AG10803 (cell line): ENCODE results near the gene PELI2.

ENCODE experiments used
- DNase-seq: peaks from one replicate; pipeline ENCODE4 v3.0.0; 2010; ENCODE audit warnings: low read depth
- H3K4me3 ChIP-seq: 2 replicates; pipeline ENCODE4 v1.5.1; 2011; ENCODE audit warnings: mild to moderate bottlenecking, low read length, control low read depth
- CTCF ChIP-seq: conservative IDR thresholded peaks from 2 replicates; pipeline ENCODE4 v1.5.1; 2011; ENCODE audit warnings: mild to moderate bottlenecking, low read length, control low read depth, inconsistent platforms

Gene PELI2

GRCh38 chr14:56147449-56147848 is 29.2 kb downstream of the PELI2 start:
- TF ChIP-seq CTCF, result no peak
- DNase-seq, result no peak
- no peak overlapping the region for H3K4me3 ChIP-seq

DNA sequence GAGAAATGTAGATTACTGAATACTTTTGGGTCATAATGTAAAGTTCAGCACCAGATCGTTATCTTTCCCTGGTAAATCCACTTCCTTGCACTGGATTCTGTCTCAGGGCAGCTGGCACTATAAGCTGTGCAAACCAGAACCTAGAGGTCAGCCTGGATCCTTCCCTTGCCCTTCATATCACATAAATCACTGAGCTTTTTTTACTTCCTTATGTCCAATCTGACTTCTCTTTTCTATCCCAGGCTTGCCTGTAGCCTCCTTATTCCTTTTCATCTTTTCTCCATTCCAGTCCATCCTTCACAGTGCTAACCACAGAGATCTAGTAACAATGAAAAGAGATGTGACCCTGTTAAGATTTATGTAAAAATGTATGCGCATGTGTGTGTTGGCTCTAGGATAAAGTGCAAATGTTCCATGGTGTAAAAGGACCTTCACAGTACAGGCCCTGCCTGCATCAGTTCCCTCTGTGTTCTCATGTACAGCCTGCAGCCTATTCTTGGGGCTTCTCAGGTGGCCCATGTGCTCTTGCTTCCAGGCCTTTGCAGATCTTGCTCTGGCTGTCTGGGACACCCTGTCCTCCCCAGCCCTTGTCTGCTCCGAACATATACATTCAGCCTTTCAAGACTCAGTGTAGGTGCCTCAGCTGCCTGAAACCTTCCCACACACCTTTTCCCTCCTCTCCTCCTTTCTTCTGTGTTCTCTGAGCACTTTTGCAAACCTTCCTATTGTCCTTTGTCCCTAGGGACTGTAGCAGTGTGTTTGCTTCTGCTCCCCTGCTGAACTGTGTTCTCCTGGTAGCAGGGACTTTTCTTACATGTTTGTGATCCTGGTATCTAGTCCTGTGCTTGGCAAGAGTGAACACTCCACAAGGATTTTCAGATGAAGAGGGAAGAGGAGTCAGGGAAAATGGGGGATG is 30.0 kb downstream of the PELI2 start:
- DNase-seq, result no peak
- no peak overlapping the region for H3K4me3 ChIP-seq
- no peak for TF ChIP-seq CTCF

- DNase-seq, result no peak
- H3K4me3 ChIP-seq, result no peak overlapping the region
- no peak for TF ChIP-seq CTCF
Measured at GRCh38 chr14:56149151-56149550, 30.9 kb downstream of the PELI2 start.

GRCh38 chr14:56149995-56150394 is 31.8 kb downstream of the PELI2 start:
- no peak for TF ChIP-seq CTCF
- DNase-seq, result no peak
- H3K4me3 ChIP-seq, result no peak overlapping the region

- H3K4me3 ChIP-seq, result no peak overlapping the region
- TF ChIP-seq CTCF, result no peak
- no peak for DNase-seq
Measured at GRCh38 chr14:56150645-56151345, 32.6 kb downstream of the PELI2 start.

- no peak overlapping the region for H3K4me3 ChIP-seq
- TF ChIP-seq CTCF, result no peak
- no peak for DNase-seq
Measured at GRCh38 chr14:56152221-56152620, 34.0 kb downstream of the PELI2 start.

GRCh38 chr14:56153267-56153666 is 35.1 kb downstream of the PELI2 start:
- DNase-seq, result no peak
- TF ChIP-seq CTCF, result no peak
- H3K4me3 ChIP-seq, result no peak overlapping the region
